Activated CD4-positive, alpha-beta T cell treated with anti-CD3 and anti-CD28 coated beads, Interleukin-2, Interleukin-6, amounts not matched to agents 100 ng/mL and 50 ng/mL, durations not matched to agents 16 hours and 8 hours (primary cell): Measurements from ENCODE around the gene MARS1.
"Not testable (repeated sequence)": the region's sequence is repeated elsewhere in the genome, so short reads cannot be mapped to it uniquely, and the experiment has no call there.

ENCODE experiments used
- DNase-seq: peaks from one replicate; pipeline ENCODE4 v3.0.0-alpha.2; 2020

The MARS1 gene

GRCh38 chr12:57474430-57474829, 13.4 kb upstream of the MARS1 start:
- no peak for DNase-seq

- no peak for DNase-seq
These were observed 13.0 kb upstream of the MARS1 start for GRCh38 chr12:57474862-57475261.

- DNase-seq: no peak
These were observed 12.4 kb upstream of the MARS1 start for GRCh38 chr12:57475271-57476161.

- DNase-seq: peak; percentile 90
These were observed 11.5 kb upstream of the MARS1 start for GRCh38 chr12:57476162-57476992.

DNA sequence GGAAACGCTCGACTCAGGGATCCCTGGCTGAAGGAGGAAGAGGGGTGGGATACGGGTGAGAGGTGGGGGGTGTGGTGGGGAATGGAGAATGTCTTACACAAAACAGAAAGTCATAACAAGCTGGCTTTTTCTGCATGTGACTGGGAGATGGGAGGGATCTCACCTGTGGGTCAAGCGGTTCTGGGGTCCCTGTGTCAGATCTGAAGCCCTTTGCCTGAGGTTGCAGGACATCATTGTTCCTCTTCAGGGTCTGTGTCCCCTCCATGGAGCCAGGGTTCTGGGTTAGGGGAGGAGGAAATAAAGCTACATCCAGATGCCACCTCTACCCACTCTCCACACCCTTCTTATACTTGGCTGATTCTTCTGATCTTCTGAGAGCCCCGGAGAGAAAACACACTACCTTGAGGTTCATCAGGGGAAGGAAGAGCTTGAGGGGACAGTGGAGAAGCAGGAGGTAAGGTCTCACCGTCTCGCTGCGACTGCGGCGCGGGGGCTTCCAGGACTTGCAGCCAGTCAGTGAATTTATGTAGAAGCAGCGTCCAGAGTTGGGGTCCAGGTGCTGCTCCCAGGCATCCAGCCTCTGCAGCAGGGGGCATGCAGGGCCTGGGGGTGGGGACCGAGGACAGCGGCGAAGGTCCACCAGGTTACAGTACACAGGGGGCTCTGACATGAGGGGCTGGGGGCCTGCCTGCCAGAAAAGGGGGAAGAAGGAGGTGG, 10.7 kb upstream of the MARS1 start:
- no peak for DNase-seq

DNA sequence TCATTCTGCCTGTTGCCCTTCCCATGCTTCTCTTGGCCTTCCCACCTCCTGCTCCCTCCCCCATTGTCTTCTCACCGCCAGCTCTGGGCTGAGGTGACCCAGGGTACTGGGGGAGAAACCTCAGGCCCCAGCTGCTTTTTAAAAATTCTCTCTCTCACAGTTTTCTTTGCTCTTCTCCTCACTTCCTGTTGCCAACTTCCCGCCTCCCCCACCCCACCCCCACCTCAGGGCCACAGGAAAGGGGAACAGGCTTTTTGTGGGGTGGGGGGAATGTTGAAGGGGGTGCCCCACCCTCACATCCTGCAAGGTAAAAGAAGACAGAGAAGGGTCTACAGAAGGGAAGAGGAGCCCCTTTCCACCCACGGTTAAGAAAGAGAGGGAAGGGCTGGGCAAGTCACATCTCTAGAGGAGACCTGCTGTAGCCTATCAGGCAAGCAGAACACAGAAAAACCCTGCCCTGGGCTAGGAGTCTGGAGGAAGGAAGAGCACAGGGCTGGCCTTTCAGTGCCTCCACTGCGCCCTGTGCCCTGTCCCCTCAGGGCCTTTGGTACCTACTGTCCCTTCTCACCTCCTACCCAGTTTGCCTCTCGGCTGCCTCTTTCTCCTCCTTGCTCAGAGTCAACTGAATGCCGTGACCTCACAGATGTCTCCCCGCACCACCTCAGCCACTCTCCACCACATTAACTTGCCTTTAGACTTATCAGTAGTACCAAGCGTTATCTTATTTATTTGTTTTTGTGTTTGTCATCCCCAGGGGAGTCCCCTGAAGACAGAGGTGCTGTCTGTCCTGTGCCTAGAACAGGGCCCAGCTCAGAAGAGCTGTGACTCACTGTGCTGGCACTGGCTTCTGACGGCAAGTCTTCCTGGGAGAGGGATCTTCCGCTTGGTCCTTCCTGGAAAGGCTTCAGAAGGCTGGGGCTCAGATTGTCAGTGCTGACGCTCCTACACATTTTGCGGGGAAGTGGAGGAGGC, 9.9 kb upstream of the MARS1 start:
- peak; percentile 65 for DNase-seq

DNA sequence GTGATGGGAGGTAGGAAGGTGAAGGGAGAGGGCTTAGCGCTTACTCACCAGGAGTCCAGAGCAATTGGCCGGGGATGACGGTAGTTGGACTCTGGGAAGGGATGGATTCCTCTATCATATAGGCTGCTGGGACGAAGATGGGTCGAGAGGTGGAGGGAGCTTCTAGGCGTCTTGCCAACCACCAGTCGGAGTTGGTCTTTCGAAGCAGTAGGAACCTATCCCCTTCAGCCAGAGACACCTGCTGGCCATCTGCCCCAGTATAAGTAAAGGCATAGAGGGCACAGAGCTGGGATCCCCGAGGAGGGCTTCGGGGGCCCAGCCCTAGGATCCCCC, 8.9 kb upstream of the MARS1 start:
- no peak for DNase-seq

- peak; percentile 66 for DNase-seq
These were observed 8.3 kb upstream of the MARS1 start, which contains the start of gene ARHGAP9 for GRCh38 chr12:57479376-57480115. TSS of gene ARHGAP9 (minus strand) at chr12:57479866. CDS start at chr12:57479406, 460 bp downstream.

GRCh38 chr12:57481671-57482070, 6.2 kb upstream of the MARS1 start:
- DNase-seq: no peak

- no peak for DNase-seq
These were observed 4.4 kb upstream of the MARS1 start for GRCh38 chr12:57483466-57483865.

GRCh38 chr12:57485695-57486094, 2.2 kb upstream of the MARS1 start:
- DNase-seq: no peak

- no peak for DNase-seq
These were observed 742 bp upstream of the MARS1 start for GRCh38 chr12:57487055-57487596.

DNA sequence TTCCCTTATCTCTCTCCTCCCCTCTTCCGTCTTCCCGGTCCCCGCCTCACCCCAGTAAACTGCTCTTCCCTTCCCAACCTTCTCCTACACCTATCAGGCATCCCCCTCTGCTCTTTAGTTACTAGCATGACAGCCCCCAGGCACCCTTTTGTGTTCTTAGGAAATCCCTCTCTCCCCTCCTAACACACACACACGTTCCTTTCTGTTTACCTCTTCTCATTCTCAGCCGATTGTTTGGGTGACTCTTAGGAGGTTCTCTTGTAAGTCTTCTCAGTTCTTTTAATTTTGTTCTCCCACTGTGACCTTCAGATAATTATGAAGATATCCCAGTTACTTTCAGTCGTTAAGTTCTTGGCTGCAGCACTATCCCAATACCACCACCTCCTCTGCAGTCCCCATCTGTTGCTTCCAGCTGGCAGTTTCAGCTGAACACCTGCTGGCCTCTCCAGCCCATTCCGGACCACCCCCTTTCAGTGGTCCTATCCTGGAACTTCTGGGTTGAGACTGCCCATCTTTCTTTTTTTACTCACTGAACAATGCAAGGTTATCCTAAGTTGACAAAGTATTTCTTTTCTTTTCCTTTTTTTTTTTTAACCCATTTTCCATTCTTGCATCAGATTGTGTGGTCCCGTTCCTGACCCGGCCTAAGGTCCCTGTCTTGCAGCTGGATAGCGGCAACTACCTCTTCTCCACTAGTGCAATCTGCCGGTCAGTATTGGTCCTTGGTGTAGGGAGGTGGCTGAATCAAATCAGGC, 711 bp downstream of the MARS1 start:
- no peak for DNase-seq

DNA sequence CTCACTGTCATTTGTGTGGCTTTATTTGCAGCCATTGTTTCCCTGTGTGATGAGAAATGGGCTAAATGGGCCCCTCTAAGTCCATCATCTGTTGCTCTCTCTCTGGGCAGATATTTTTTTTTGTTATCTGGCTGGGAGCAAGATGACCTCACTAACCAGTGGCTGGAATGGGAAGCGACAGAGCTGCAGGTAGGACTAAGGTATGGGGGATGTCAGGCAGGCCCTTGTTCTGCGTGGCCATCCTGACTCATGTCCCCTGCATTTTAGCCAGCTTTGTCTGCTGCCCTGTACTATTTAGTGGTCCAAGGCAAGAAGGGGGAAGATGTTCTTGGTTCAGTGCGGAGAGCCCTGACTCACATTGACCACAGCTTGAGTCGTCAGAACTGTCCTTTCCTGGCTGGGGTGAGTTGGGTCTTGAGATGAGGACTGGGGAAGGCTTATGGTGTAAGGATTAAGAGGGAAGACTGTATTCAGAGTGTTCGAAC, 1.3 kb downstream of the MARS1 start:
- DNase-seq: no peak

DNA sequence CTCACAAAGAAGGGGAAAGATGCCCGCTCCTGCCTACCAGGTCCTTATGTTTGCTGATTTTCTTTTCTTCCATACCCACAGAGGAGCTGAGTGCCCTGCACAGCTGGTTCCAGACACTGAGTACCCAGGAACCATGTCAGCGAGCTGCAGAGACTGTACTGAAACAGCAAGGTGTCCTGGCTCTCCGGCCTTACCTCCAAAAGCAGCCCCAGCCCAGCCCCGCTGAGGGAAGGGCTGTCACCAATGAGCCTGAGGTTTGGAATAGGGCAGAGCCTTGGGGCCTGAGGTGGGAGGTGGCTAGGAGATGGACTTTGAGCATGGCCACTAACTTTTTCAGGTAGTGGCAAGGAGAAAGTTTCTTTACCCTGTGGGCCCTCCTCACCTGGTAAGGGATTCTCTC, 2.3 kb downstream of the MARS1 start:
- no peak for DNase-seq

DNA sequence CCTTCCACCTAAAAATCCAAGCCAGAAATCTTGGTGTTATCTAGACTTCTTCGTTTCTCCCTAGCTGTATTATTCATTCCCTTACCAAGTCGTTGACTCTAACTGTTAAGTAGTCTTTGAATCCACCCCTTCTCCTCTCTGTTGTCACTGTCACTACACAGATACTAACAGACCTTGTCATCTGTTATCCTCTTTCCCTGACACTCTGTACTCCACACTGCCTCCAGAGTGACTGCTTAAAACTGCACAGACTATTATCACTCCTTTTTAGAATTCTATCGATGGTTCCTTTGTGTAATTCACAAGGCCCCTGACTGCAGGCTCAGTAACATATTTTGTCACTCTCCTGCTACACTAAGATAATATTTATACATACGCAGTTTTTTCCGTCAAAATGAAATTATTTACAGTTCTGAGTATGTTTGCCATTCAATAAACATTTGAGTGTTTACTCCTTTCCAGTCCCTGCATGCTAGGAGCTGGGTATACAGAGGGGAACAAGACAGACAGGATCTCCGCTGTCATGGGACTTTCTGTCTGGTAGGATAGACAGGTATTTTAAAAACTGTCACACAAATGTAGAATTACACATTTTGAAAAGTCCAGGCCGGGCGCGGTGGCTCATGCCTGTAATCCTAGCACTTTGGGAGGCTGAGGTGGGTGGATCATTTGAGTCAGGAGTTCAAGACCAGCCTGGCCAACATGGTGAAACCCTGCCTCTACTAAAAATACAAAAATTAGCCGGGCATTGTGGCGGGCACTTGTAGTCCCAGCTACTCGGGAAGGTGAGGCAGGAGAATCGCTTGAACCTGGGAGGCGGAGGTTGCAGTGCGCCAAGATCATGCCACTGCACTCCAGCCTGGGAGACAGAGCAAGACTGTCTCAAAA, 3.8 kb downstream of the MARS1 start:
- no peak for DNase-seq

DNA sequence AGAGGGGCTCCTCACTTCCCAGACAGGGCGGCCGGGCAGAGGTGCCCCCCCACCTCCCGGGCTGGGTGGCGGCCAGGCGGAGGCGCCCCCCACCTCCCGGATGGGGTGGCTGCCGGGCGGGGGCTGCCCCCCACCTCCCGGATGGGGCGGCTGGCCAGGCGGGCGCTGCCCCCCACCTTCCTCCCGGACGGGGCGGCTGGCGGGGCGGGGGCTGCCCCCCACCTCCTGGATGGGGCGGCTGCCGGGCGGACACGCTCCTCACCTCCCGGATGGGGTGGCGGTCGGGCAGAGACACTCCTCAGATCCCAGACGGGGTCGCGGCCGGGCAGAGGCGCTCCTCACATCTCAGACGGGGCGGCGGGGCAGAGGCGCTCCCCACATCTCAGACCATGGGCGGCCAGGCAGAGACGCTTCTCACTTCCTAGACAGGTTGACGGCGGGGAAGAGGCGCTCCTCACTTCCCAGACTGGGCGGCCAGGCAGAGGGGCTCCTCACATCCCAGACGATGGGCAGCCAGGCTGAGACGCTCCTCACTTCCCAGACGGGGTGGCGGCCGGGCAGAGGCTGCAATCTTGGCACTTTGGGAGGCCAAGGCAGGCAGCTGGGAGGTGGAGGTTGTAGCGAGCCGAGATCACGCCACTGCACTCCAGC, 7.3 kb downstream of the MARS1 start:
- DNase-seq: not testable (repeated sequence)

DNA sequence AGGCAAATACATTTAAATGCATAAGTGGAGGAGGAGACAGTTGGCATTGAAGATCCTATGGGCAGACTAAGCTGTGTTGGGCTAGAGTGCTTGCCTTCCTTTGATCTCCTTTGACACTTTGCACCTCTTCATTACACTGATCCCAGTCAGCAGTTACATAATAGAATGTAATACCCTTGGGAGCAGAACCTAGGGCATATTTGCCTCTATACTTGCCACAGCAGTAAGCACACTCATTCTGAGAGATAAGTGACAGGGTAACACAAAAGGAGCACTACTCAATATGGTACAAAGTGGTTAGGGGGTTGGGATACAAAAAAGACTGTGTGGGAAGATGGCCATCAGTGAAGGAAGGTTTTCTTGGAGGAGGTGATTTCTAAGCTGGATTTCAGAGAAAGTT, 9.0 kb downstream of the MARS1 start:
- DNase-seq: peak; percentile 30
